ENCODE measurements around the gene PKHD1.

DNA sequence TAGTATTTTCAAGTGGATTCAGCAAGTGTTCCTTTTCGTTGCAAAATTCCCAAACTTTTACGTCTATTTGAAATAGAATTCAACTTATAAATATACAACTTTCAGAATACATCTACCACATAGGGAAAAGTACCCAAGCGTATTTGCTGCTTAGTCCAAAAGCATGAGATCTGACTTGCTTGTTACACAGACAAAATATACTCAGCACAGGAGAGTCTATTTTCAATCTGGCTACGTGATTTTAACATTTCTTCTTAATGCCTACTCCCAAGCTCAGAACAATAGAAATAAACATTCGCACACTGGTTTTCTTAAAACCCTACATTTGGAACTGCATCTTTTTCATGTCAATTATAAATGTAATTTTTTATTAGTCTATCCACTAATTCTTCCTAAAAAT is 672 bp downstream of the PKHD1 start:
- TF ChIP-seq RAD21 (IDR thresholded peaks at IDR 0.05; ENCODE audit: low read depth), result no peak
- TF ChIP-seq, protein P1, sequence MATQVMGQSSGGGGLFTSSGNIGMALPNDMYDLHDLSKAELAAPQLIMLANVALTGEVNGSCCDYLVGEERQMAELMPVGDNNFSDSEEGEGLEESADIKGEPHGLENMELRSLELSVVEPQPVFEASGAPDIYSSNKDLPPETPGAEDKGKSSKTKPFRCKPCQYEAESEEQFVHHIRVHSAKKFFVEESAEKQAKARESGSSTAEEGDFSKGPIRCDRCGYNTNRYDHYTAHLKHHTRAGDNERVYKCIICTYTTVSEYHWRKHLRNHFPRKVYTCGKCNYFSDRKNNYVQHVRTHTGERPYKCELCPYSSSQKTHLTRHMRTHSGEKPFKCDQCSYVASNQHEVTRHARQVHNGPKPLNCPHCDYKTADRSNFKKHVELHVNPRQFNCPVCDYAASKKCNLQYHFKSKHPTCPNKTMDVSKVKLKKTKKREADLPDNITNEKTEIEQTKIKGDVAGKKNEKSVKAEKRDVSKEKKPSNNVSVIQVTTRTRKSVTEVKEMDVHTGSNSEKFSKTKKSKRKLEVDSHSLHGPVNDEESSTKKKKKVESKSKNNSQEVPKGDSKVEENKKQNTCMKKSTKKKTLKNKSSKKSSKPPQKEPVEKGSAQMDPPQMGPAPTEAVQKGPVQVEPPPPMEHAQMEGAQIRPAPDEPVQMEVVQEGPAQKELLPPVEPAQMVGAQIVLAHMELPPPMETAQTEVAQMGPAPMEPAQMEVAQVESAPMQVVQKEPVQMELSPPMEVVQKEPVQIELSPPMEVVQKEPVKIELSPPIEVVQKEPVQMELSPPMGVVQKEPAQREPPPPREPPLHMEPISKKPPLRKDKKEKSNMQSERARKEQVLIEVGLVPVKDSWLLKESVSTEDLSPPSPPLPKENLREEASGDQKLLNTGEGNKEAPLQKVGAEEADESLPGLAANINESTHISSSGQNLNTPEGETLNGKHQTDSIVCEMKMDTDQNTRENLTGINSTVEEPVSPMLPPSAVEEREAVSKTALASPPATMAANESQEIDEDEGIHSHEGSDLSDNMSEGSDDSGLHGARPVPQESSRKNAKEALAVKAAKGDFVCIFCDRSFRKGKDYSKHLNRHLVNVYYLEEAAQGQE (IDR thresholded peaks at IDR 0.05; ENCODE audit: low read depth), result no peak

Measured in Ishikawa (cell line).